IMR-90 (cell line): ENCODE data around the gene KRT35.

Experiments used
- CHD1 ChIP-seq: IDR thresholded peaks from 2 replicates; pipeline ENCODE4 v1.6.1; 2012; ENCODE audit warnings: low read depth, low read length, improper control_type of control experiment
- MAFK ChIP-seq: IDR thresholded peaks from 2 replicates; pipeline ENCODE4 v1.6.1; 2012; ENCODE audit warnings: low read depth, low read length, improper control_type of control experiment
- MXI1 ChIP-seq: IDR thresholded peaks from 2 replicates; pipeline ENCODE4 v1.6.1; 2012; ENCODE audit warnings: low read depth, mild to moderate bottlenecking, low read length, moderate library complexity, borderline replicate concordance
- POLR2A ChIP-seq: IDR thresholded peaks from 2 replicates; pipeline ENCODE4 v1.6.1; 2012; ENCODE audit warnings: mild to moderate bottlenecking, low read depth, low read length
- RAD21 ChIP-seq: IDR thresholded peaks from 2 replicates; pipeline ENCODE4 v1.6.1; 2012; ENCODE audit warnings: low read length, improper control_type of control experiment
- RCOR1 ChIP-seq: IDR thresholded peaks from 2 replicates; pipeline ENCODE4 v1.6.1; 2012; ENCODE audit warnings: mild to moderate bottlenecking, low read length, improper control_type of control experiment; ENCODE audit not compliant: insufficient replicate concordance
- RFX5 ChIP-seq: IDR thresholded peaks from 2 replicates; pipeline ENCODE4 v1.8.0; 2012; ENCODE audit warnings: low read depth, mild to moderate bottlenecking, low read length, moderate library complexity
- SMC3 ChIP-seq: fragments of 150-350 bp; IDR thresholded peaks from 2 replicates; pipeline ENCODE4 v1.6.1; 2016; ENCODE audit warnings: low read depth, mild to moderate bottlenecking, antibody characterized with exemption, low read length, moderate library complexity
- TF ChIP-seq, protein P1 (sequence below): conservative IDR thresholded peaks from 2 replicates; pipeline ENCODE4 v1.5.1; 2012; ENCODE audit warnings: mild to moderate bottlenecking, low read depth, low read length, improper control_type of control experiment

DNA sequence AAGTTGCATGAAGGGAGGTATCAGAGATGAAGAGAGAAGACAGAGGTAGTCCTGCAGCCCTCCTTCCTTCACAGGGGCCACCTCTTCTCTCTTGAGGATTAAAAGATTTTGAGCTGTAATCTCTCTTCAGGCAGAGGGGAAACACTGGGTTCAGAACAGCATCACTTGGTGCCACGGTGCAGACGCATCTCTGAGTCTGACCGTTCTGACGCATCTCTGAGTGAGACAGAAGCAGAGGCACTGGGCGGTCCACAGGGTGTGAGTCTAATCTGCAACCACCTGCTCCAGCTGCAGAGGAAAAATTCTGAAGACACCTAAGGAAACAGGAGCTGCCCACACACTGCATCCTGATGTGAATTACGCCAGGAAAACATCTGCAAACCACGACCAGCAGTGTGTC, 51.3 kb downstream of the KRT35 start:
- TF ChIP-seq, protein P1, sequence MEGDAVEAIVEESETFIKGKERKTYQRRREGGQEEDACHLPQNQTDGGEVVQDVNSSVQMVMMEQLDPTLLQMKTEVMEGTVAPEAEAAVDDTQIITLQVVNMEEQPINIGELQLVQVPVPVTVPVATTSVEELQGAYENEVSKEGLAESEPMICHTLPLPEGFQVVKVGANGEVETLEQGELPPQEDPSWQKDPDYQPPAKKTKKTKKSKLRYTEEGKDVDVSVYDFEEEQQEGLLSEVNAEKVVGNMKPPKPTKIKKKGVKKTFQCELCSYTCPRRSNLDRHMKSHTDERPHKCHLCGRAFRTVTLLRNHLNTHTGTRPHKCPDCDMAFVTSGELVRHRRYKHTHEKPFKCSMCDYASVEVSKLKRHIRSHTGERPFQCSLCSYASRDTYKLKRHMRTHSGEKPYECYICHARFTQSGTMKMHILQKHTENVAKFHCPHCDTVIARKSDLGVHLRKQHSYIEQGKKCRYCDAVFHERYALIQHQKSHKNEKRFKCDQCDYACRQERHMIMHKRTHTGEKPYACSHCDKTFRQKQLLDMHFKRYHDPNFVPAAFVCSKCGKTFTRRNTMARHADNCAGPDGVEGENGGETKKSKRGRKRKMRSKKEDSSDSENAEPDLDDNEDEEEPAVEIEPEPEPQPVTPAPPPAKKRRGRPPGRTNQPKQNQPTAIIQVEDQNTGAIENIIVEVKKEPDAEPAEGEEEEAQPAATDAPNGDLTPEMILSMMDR = no peak
- TF ChIP-seq POLR2A (no peak), RAD21 (no peak), CHD1 (no peak), SMC3 (no peak), MXI1 (no peak), MAFK (no peak), RCOR1 (no peak), RFX5 (no peak)
